OCI-LY7 (cell line): ENCODE data around the gene IGF1R.

ENCODE experiments used
- CTCF ChIP-seq: fragments of 200-600 bp; sonication (generic); conservative IDR thresholded peaks from 2 replicates; pipeline ENCODE4 v1.5.1; 2014; ENCODE audit warnings: mild to moderate bottlenecking, antibody characterized with exemption, low read length, moderate library complexity, mixed read lengths
- EZH2phosphoT487 ChIP-seq: fragments of 200-600 bp; sonication (generic); IDR thresholded peaks from 2 replicates; pipeline ENCODE4 v1.6.1; 2018; ENCODE audit warnings: low read depth, borderline replicate concordance, mild to moderate bottlenecking, mixed run types, antibody characterized with exemption, low read length, moderate library complexity, mixed read lengths

GRCh38 chr15:98964466-98965133 is 316.3 kb downstream of the IGF1R start:
- TF ChIP-seq CTCF (no peak), EZH2phosphoT487 (no peak)
